RWPE2 (cell line): ENCODE results near the gene CHPT1.

Experiments used
- ATAC-seq: fragments of 200-7000 bp; cut with Tn5 transposase; 3 replicates; pipeline ENCODE4 v1.9.1; 2021; ENCODE audit warnings: low read depth
- DNase-seq: peaks from one replicate; pipeline ENCODE4 v3.0.0-alpha.2; 2020; ENCODE audit warnings: low spot score
- H3K27ac ChIP-seq: fragments of 450-650 bp; 2 replicates; pipeline ENCODE4 v1.5.1; 2017; ENCODE audit warnings: mild to moderate bottlenecking; ENCODE audit not compliant: poor library complexity, severe bottlenecking
- H3K27me3 ChIP-seq: fragments of 250-450 bp; sonication (Bioruptor Pico); 2 replicates; pipeline ENCODE4 v1.5.1; 2021; ENCODE audit warnings: mild to moderate bottlenecking, moderate library complexity; ENCODE audit not compliant: insufficient read depth, poor library complexity, severe bottlenecking
- H3K36me3 ChIP-seq: fragments of 250-450 bp; sonication (Bioruptor Pico); 2 replicates; pipeline ENCODE4 v1.5.1; 2020; ENCODE audit warnings: low read depth, mild to moderate bottlenecking, moderate library complexity
- H3K4me1 ChIP-seq: fragments of 250-450 bp; sonication (Bioruptor Pico); 2 replicates; pipeline ENCODE4 v1.5.1; 2021; ENCODE audit warnings: mild to moderate bottlenecking, moderate library complexity; ENCODE audit not compliant: insufficient read depth, poor library complexity, severe bottlenecking
- H3K4me3 ChIP-seq: fragments of 250-450 bp; sonication (Bioruptor Pico); 2 replicates; pipeline ENCODE4 v1.5.1; 2021; ENCODE audit warnings: mild to moderate bottlenecking, moderate library complexity; ENCODE audit not compliant: severe bottlenecking
- H3K9me3 ChIP-seq: fragments of 250-450 bp; sonication (Bioruptor Pico); 2 replicates; pipeline ENCODE4 v1.5.1; 2021; ENCODE audit warnings: mild to moderate bottlenecking, moderate library complexity; ENCODE audit not compliant: severe bottlenecking
- TF ChIP-seq, protein P1 (sequence below): fragments of 450-650 bp; IDR thresholded peaks from one replicate; pipeline ENCODE4 v1.5.1; 2017; ENCODE audit warnings: mild to moderate bottlenecking, moderate library complexity; ENCODE audit not compliant: poor library complexity, severe bottlenecking

Gene CHPT1

DNA sequence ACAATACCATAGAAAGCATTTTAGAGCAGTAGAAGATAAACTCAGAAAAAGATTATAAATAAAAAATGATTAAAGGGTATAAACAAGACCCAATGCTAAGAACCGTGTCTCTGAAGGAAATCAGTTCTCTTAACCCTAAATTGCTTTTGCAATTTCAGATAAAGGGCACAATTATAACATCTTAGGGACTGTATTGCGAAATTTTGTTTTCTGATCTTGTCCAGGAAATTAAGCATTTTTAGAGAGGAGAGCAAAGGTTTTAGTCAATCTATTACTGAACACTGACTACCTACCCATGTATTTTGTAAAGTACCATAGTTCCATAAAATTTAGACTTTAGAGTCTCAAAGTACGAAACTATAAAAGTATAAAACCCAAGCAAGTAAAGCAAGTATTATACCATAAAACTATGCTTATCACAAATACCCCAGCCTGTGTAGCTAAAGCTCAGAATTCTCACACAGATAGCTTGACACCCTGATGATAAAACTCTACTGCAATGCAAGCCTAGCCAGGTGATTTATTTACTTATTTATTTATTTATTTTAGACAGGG, 6.8 kb upstream of the CHPT1 start:
- no peak overlapping the region for H3K4me3 ChIP-seq
- no peaks in the 10 kb centered on the region for H3K36me3 ChIP-seq
- DNase-seq (no peak), ATAC-seq (no peak)
- TF ChIP-seq, protein P1, sequence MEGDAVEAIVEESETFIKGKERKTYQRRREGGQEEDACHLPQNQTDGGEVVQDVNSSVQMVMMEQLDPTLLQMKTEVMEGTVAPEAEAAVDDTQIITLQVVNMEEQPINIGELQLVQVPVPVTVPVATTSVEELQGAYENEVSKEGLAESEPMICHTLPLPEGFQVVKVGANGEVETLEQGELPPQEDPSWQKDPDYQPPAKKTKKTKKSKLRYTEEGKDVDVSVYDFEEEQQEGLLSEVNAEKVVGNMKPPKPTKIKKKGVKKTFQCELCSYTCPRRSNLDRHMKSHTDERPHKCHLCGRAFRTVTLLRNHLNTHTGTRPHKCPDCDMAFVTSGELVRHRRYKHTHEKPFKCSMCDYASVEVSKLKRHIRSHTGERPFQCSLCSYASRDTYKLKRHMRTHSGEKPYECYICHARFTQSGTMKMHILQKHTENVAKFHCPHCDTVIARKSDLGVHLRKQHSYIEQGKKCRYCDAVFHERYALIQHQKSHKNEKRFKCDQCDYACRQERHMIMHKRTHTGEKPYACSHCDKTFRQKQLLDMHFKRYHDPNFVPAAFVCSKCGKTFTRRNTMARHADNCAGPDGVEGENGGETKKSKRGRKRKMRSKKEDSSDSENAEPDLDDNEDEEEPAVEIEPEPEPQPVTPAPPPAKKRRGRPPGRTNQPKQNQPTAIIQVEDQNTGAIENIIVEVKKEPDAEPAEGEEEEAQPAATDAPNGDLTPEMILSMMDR = no peak
- no peaks in the 10 kb centered on the region for H3K9me3 ChIP-seq
- H3K4me1 ChIP-seq = no peaks in the 10 kb centered on the region
- no peak overlapping the region for H3K27ac ChIP-seq
- H3K27me3 ChIP-seq = no peaks in the 10 kb centered on the region

DNA sequence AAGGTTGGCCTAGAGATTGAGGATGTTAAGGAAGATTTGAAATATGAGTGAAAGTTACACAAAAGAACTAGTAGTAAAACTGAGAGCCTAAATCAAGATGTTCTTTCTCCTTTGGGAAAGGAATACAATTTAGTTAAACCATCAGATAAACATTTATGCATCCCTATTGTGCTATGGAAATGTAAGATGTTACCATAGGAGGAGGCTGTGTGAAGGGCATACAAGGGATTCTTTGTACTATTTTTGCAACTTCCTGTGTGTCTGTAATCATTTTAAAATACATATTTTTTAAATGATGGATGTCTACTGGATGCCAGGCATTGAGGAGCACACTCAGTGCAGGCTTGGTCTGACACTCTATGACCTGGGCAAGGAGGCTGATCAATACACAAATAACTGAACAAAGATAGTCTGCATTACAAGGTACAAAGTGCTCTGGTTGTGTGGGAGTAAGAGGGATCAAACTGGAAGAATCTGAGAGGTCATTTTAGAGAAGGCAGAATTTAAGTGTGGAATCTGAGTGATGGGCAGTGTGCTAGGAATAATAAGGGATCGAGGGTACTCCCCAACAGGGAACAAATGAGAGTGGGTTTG, 5.8 kb upstream of the CHPT1 start:
- TF ChIP-seq, protein P1 = no peak
- Histone ChIP-seq H3K4me1 (no peaks in the 10 kb centered on the region), H3K4me3 (no peak overlapping the region), H3K9me3 (no peaks in the 10 kb centered on the region), H3K36me3 (no peaks in the 10 kb centered on the region), H3K27ac (no peak overlapping the region), H3K27me3 (no peaks in the 10 kb centered on the region)
- no peak for DNase-seq
- no peak for ATAC-seq

DNA sequence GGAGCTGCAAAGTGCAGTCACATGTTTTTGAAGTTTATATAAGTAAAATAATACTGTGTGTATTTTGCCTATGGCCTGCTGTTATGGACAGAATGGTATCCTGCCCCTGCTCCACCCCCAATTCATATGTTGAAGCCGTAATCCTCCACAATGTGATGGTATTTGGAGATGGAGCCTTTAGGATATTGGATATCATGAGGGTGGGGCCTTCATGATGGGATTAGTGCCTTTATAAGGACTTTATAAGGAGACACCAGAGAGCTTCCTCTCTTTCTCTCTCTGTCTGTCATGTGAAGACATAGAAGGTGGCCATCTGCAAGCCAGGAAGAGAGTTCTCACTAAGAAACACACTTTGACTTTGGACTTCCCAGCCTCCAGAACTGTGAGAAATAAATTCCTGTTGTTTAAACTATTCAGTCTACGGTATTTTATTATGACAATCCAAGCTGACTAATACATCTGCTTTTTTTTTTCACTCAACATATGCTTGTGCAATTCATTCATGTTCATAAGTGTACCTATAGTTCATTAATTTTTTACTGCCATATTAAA, 3.1 kb upstream of the CHPT1 start:
- DNase-seq (no peak), ATAC-seq (no peak)
- no peaks in the 10 kb centered on the region for H3K36me3 ChIP-seq
- no peak overlapping the region for H3K27ac ChIP-seq
- H3K27me3 ChIP-seq = no peaks in the 10 kb centered on the region
- H3K9me3 ChIP-seq = no peaks in the 10 kb centered on the region
- H3K4me1 ChIP-seq = peaks cover 3% of the 10 kb centered on the region
- no peak overlapping the region for H3K4me3 ChIP-seq
- TF ChIP-seq, protein P1 = no peak

DNA sequence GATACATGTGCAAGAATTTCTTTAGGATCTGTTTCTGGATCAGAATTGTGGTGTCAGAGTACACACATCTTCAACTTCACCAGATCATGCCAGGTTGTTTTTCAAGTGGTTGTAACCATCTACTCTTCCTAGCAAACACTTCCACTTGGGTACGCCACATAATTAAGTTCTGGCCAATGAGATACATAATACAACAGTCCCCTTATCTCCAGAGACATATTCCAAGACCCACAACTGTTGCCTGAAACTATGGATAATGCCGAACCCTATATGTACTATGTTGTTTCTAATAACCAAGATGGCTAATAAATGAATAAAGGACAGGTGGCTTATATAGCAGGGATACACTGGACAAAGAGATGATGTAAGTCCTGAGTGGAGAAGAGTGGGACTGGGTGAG, 2.5 kb upstream of the CHPT1 start:
- Histone ChIP-seq H3K4me3 (no peak overlapping the region), H3K36me3 (no peaks in the 10 kb centered on the region), H3K9me3 (no peaks in the 10 kb centered on the region), H3K27me3 (no peaks in the 10 kb centered on the region), H3K27ac (no peak overlapping the region), H3K4me1 (peaks cover 3% of the 10 kb centered on the region)
- DNase-seq (no peak), ATAC-seq (no peak)
- TF ChIP-seq, protein P1 = no peak

DNA sequence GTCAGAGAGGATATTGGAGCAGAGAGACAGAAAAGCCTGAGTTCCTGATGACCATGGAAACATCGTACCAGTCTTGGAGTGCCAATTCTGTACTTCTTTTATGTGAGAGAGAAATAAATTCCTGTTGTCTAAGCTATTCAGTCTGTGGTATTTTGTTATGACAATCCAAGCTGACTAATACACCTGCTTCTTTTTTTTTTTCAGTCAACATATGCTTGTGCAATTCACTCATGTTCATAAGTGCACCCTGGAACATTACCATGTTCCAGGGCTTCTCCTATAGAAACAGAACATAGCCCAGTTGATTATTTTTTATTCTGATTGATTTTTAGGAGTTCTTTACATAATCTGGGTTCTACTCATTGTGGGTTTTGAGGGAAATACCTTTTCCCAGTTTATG, 1.7 kb upstream of the CHPT1 start:
- Histone ChIP-seq H3K4me3 (no peak overlapping the region), H3K36me3 (no peaks in the 10 kb centered on the region), H3K27ac (no peak overlapping the region), H3K4me1 (peaks cover 5% of the 10 kb centered on the region), H3K27me3 (no peaks in the 10 kb centered on the region), H3K9me3 (no peaks in the 10 kb centered on the region)
- DNase-seq (no peak), ATAC-seq (peak; percentile 13; the same call in 1 of the 3 replicates)
- TF ChIP-seq, protein P1 = no peak
